DMS153 treated with DMSO at 0.1 percent for 48 hours (cell line): ENCODE results near the gene SFI1.
A peak's percentile ranks its signal among the peaks of the same experiment; 100 is the strongest.

Experiments
- DNase-seq: peaks from one replicate; lab custom pipeline; 2025; ENCODE audit not compliant: unreplicated experiment; lab: John Stamatoyannopoulos, UW

Gene SFI1

GRCh38 chr22:31615491-31615860, 119.1 kb downstream of the SFI1 start:
- DNase-seq, result no peak

DNA sequence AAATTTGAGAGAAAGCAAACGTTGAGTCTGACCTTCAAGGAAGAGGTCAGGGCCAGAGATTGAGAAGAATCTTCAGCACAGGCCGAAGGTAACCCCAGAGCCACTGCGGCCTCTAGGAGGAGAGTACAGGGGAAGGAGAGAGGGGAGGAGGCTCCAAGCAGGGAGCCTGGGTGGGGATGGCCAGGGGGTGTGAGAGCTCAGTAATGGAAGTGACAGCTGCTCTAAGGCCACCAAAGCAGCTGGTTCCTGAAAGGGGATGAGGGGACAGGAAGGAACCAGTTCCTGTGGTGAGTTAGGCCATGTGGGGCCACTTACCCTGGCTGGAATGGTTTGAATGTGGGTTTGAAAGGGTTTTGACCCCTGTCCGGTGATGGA, 119.6 kb downstream of the SFI1 start:
- no peak for DNase-seq

GRCh38 chr22:31616315-31616980, 120.1 kb downstream of the SFI1 start:
- no peak for DNase-seq

GRCh38 chr22:31618057-31618456, 121.7 kb downstream of the SFI1 start:
- DNase-seq, result peak; percentile 91

DNA sequence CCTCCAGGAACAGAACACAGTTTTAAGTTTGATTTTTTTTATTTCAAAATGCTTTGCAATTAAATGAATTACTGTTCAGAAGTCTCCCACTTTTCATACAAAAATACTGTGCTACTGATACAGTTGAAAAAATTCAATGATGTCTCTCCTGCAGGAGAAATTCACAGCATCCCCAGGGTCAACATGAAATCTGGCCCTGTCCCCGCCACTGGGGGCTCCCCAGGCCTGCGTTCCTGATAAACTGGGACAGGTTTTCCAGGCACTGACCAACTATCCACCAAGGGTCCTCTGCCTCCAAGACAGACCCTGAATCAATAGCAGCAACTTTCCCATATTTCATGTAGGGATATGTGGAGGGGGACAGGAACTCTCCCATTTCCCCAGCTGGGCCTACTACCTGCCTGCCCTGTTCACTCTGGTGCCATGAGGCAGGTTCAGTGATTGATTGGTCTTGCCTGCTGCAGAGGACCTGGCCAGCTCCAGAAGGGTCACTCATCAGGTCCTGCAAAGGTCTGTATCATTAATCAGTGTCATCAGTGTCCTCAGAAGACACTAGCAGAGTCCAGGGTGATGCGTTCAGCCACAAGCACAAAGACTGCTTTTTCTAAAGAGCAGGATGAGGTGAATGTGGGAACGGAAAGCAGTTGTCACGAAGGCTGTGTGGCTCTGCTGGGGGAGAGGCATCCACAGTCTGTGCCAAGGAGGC, 122.3 kb downstream of the SFI1 start:
- DNase-seq, result no peak

GRCh38 chr22:31619611-31620300, 123.4 kb downstream of the SFI1 start:
- DNase-seq, result no peak

DNA sequence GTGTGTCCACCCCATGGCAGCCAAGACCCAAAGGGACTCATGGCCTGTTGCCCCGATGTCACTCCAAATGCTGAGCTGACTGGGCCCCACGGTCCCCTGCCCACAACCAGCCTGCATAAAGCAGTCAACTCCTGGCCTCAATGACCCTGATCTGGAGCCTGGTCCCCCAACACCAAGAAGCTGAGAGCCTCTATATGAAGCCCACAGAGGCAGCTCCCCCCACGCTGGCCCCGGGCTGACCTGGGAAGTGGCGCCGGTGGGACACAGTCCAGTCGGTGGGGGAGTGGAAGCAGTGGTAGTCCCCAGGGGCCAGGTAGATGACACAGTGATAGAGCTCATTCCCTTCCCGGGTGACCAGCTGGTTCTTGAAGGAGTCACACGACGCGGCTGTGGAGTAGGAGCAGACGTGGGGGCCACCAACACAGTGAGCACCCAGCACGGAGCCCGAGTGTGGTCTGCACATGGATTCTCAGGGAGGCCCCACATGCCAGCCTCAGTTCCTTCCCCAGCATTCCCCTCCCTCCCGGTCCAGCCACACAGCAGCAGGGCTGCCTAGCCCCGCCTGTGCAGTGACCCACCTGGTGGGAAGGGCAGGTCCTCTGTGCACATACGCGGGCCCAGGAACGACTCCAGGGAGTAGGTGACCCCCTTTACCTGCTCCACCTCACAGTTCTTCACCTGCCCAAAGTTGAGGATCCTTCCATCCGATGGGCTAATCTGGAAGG, 124.6 kb downstream of the SFI1 start:
- DNase-seq, result no peak

DNA sequence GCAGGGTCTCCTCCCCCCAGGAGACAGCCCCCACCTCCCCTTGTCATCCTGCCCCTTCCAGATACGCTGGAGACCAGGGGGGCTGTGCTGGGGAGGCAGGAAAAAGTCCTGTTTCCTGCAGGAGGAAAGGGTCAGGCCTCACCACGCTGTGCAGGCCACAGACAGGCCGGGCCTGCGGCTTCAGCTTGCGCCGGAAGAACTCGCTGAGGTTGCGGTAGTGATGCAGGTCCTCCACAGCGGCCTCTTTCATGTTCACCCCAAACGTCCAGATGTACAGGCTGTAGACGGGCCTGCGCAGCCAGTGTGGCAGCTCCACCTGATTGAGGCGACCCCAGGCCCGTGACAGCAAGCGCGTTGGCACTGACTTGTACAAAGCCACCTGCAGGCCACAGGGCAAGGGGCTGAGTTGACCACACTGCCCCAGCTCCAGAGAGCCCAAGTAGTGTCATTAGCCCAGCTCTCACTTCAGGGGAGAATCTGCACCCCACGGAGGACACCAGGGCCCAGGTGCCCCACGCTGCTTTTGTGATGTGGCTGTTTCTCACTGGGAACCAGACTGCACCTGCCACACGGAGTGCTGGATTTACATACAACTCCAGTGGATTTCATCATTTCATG, 125.3 kb downstream of the SFI1 start:
- no peak for DNase-seq

GRCh38 chr22:31622980-31623379, 126.6 kb downstream of the SFI1 start:
- no peak for DNase-seq

GRCh38 chr22:31623592-31624304, 127.4 kb downstream of the SFI1 start:
- no peak for DNase-seq

DNA sequence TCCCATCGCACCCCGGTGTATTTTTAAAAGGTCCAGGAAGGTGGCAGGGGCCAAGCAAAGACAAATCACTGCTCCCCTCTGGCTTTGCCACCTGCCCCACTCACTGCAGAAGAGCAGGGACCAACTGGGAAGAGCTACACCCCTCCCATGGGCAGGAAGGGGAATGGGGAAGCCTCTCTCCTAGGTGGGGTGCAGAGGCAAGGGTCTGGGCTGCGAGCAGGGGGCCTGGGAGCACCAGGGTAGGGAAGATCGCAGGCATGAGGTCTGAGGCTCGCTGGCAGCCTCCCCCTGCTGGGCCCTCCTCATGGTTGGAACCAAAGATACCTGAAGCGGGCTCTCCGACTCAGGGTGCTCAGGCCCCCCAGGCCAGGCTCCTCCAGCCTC, 128.9 kb downstream of the SFI1 start:
- DNase-seq, result no peak

GRCh38 chr22:31625661-31626426, 129.5 kb downstream of the SFI1 start:
- DNase-seq, result no peak

DNA sequence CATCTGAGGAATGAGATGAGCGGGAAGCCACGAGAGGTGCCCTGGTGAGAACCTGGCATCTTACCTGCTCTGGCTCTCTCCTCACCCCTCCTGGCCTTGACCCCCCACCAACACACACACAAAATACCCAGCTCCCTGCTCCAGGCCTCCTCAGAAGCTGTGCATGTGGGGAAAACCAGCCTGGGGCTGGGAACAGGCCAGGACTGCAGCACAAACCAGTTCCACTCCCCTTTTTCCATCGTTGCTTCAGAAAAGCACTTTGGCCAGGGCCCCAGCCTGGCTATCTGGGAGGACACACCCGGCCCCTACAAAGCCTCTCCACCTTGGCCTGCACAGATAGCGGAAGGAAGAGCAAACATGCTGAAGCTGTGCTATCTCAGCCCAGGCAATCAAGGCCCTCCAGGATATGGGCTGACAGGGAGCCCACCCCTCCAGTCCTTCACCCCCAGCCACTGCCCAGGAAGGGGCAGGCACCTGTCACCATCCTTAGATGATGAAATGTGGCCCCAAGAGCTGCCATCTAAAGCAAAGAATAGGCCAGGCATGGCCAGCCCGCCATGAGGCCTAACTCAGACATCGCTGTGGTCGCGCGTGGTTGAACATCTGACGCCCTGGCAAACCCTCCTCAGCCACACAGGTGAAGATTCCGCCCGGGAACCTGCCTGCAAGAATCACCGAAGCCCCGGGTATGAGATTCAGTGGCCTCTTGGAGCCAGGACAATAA, 130.3 kb downstream of the SFI1 start:
- DNase-seq, result no peak

- no peak for DNase-seq
Observed at GRCh38 chr22:31627223-31627731, 130.9 kb downstream of the SFI1 start.

DNA sequence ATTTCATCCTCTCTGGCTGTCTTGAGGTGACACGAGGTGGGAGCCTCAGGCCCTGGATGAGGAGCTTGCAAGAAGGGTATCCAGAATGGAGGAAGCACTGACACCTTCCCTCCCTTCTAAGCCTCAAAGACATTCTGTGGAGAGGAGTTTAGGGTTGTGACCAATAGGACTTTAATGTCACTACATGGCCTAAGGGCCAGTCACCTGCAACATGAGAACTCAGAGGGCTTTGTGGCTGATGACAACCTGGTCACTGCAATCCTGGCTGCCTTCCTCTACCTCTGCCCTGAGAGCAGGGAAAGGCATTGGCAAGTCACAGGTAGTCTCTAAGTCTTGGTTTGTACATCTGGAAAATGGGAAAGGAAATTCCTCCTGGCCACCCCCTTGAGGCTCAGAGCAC, 132.0 kb downstream of the SFI1 start:
- no peak for DNase-seq

DNA sequence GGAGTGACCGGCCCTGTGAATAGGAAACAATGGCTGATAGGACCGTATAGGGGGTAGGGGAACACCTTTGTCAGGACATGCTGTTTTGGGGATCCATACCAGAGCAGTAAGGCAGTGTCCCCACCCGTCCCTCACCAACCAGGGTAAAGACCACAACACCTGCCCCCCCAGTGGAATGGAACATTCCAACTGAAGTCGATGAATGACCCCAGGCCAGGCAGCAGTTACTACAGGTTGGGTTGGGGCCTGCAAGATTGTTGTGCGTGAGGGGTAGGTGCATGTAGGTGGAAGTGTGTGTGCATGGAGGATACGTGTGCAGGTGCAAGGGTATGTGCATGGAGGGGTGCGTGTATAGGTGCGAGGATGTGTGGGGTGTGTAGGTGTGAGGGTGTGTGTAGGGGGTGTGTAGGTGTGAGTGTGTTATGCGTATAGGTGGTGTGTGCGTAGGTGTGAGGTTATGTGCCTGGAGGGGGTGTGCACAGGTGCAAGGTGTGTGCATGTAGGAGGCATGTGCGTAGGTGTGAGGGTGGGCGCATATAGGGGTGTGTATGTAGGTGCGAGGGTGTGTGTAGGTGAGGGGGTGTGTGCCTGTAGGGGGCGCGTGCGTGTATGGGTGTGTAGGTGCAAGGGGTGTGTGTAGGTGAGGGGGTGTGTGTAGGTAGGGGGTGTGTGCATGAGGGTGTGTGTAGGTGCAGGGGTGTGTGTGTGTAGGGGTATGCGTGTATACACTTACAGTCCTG, 132.8 kb downstream of the SFI1 start:
- no peak for DNase-seq

GRCh38 chr22:31629741-31630184, 133.4 kb downstream of the SFI1 start:
- no peak for DNase-seq
